ENCODE results near the gene MAN1C1.
"Not testable (repeated sequence)": the region's sequence is repeated elsewhere in the genome, so short reads cannot be mapped to it uniquely, and the experiment has no call there.

MAN1C1 gene

DNA sequence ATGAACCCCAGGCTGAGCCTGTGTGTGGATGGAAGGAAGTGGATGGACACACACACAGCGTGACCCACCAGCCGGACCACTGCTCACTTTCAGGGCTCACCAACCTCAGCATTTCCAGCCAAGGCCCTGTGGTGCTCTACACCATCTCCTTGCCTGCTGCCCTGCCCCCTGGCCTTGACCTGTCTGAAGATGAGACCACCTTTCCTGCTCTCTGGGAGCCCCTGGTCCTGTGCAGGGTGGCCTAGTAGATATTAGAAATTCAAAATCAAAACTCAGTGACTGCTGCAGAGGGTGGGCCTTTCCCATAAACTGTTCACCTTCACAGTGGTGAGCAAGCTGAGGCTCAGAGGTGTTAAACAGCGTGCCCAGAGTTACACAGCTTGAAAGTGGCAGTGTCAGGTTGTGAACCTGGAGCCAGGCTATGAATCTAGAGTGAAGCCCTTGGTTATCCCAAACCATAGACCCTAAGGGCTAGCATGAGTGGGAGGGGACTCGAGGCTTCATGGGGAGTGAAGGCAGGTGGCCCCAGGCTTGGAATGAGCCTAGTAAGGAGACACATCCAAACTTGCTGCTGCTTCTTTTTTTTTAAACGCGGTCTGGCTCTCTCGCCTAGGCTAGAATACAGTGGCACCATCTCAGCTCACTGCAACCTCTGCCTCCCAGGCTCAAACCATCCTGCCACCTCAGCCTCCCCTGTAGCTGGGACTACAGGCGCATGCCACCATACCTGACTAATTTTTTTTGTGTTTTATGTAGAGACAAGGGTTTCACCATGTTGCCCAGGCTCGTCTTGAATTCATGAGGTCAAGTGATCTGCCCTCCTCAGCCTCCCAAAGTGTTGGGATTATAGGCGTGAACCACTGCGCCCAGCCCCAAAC is 41.5 kb downstream of the MAN1C1 start:
- no peak for DNase-seq (ENCODE audit: low read depth in 2 of 2)

DNA sequence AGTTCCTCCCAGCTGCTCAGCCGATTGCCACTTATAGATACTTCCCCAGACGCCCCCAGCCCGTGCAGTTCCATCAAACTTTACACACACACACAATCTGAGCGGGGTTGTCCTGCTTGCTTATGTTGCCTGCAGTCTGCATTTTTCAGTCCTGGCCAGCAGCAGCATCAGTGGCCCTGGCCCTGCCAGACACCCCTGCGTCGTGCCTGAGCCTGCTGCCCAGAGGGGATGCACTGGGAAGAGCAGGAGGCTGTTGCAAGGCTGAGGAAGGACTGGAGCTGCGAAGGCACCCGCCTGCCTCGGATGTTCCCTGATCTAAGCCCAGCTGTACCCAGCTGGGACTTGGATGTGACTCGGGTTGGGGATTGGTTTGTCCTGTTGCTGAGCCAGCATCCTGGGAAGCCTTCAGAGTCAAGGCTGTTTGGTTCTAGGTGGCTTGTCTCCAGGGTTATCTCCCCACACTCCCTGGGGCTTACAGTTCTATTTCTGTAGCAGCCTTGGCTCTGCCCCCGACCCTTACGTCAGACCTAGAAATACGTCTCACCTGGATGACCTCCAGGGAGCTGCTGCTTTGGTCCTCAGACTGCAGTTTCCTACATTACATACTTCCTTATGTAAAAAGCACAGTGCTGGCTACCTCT is 42.3 kb downstream of the MAN1C1 start:
- DNase-seq (ENCODE audit: low read depth in 2 of 2), result no peak

GRCh38 chr1:25661043-25661815 is 44.6 kb downstream of the MAN1C1 start:
- DNase-seq (ENCODE audit: low read depth in 2 of 2), result no peak

GRCh38 chr1:25662061-25662460 is 45.5 kb downstream of the MAN1C1 start:
- DNase-seq (ENCODE audit: low read depth in 2 of 2), result no peak

DNA sequence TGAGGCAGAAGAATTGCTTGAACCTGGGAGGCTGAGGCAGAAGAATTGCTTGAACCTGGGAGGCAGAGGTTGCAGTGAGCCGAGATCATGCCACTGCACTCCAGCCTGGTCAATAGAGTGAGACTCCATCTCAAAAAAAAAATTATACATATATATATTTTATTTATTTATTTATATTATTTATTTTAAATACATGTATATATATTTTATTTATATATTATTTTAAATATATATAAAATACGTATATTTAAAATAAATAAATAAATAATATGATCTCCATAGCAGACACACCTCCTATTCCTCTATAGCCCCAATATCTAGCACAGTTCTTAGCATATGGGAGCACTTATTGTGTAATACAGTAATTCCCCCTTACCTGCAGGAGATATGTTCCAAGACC is 46.4 kb downstream of the MAN1C1 start:
- not testable (repeated sequence) for DNase-seq (ENCODE audit: low read depth in 2 of 2)

GRCh38 chr1:25664357-25665199 is 48.0 kb downstream of the MAN1C1 start:
- no peak for DNase-seq (ENCODE audit: low read depth in 2 of 2)

DNA sequence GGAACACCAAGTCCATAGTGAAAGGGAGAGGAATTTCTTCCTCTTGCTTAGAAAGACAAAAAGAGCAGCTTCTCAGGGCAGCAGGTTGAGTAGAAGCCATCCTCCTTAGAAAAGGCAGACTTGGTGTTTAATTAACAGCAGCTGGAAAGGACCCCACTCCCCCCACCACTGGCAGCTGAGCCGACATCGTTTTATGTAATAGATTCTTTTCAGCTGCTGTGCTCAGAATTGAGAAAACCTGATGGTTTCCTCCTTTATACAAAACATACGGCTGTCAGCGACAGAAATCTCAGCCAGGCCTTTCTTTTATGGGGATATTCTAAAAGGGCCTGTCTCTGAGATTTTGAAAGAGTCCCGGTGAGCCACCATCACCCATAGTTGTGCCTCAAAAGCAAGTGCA is 49.9 kb downstream of the MAN1C1 start:
- DNase-seq (ENCODE audit: low read depth in 2 of 2), result no peak

- DNase-seq (ENCODE audit: low read depth in 2 of 2), result no peak
These were observed 52.5 kb downstream of the MAN1C1 start for GRCh38 chr1:25668931-25669573.

GRCh38 chr1:25669781-25670567 is 53.4 kb downstream of the MAN1C1 start:
- no peak for DNase-seq (ENCODE audit: low read depth in 2 of 2)

- DNase-seq (ENCODE audit: low read depth in 2 of 2), result no peak
These were observed 55.3 kb downstream of the MAN1C1 start for GRCh38 chr1:25671929-25672328.

GRCh38 chr1:25672763-25673409 is 56.3 kb downstream of the MAN1C1 start:
- DNase-seq (ENCODE audit: low read depth in 2 of 2), result no peak

DNA sequence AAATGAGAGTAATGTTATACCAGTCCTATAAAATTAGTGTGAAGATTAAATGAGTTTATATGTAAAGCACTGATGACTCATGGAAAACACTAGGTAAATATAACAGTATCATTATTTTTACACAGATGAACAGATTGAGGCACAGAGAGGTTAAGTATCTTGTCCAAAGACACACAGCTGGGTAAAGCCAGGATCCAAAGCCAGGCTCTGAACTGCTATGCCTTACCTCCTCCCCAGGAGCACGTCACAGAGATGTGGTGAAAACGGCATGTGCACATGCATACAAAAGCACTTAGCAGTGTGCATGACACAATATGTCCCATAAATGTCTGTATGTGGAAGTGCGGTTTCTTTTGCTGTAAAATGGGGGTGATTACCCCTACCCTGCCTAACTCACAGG is 56.9 kb downstream of the MAN1C1 start:
- no peak for DNase-seq (ENCODE audit: low read depth in 2 of 2)

DNA sequence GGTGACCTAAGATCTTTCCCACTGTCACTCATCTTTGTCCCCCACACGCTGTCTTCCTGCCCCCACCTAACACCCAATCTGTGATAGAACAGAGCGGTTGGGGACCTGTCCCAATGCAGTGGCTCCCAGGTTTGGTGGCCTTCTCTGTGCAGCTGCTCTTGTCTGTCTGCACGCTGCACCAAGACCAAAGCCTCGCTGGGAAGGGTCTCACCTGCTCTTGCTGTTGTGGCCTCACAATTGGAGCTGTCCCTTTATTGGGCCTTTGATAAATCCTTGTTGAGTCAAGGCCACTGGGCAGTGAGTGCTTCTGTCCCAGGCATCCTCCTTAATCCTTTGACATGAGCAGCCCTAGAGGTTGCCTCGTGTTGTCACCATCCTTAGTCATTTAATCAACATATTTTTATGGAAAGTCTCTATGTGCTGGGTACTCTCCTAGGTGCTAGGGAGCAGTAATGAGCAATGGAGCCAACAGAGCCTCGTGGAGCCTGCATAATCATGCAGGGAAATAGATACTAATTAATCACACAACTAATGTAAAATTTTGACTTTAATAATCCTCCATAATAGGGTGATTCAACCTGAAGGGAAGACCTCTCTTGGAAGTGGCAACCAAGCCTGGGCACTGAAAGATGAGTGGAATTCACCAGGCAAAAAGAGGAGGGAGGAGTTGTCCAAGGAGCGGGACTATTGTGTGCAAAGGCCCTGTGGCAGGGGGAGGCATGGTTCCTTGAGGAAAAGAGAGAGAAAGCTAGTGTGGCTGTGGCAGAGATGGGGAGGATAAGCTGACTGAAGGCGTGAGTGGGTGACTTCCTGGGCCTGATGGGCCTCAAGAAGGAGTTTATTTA is 57.6 kb downstream of the MAN1C1 start:
- DNase-seq (ENCODE audit: low read depth in 2 of 2), result no peak

DNA sequence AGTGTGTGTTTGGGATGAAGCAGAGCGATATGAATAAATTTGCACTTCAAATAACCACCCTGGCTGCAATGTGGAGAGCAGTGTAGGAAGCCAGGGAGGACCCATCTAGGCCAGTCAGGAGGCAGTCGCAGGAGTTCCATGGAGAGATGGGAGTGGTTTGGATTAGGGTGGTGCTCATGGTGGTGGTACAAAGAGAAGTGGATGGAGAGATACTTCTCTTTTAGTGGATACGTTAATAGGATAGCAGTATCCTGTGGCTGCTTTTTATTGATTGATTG is 58.2 kb downstream of the MAN1C1 start:
- DNase-seq (ENCODE audit: low read depth in 2 of 2), result no peak

DNA sequence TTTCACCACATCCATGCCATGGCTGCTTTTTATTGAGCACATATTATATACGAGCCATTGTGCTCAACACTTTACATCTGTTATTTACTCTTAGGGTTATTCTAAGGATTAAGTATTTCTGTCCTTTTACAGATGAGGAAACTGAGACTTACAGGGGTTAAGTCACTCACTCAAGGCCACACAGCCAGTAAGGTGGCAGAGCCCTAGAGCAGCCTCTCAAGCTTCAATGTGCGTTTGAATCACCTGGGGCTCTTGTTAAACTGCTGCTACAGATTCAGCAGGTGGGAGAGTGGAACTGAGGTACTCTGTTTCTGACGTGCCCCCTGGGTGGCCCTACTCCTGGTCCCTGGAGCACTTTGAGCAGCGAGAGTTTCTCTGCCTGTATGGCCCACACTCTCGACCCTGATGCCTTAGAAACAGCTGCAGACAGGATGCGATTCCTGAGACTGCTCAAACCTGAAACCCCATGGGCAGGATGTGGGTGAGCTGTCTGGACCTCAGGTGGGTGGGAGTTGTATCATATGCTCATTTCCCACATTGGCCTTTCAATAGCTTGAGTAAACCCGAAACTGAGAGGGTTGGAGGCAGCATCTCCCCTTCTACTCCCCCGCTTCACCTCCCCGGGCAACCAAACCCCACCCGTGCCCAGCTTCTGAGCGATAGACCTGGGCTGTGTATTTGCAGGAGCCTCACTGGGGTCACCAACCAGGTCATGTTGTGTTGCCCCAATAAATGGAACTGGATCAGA is 59.3 kb downstream of the MAN1C1 start:
- DNase-seq (ENCODE audit: low read depth in 2 of 2), result peak; percentile 31 to 53

DNA sequence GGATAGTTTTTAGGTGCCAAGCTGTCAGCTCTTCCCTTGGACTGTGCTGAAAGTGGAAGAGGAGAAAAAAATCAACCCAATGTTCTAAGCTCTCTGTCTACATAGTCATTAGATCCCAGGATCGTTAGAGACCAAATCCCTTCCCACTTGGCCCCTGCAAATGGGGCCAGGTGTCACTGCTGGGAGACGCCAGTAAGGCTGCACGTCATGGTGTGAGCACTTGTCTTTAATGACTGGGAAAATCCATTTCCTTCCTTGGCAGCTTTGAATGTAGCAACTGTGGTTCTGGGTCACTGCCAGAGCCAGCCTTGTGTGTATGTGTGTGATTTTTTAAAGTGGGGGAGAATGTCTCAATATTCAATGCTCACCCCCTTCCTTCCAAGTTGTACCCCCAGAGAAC is 59.9 kb downstream of the MAN1C1 start:
- DNase-seq (ENCODE audit: low read depth in 2 of 2), result no peak

DNA sequence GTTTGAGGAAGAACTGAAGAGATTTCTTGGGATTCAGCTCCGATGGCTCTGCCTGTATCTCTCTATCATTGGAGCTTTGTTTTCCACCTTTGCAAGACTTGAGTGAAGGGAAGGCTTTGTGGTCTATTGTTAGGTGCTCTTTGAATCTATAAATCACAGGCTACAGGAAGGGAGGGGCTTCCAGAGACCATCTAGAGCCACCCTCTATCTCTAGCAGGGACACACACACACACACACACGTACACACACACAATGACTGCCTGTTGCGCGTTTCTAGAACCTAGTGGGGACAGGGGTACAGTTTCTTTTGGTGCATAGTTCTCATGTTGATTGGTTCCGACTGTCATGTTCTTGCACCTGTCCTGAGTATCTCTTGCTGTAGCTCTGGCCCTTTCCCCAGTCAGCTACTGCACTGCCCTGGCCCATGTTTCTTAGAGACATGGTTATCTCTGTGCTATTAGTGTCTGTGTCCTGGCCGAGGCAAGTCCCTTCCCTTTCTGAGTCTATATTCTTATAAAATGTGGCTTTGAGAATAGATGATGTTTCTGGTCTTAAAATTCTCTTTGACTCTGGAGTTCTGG is 60.7 kb downstream of the MAN1C1 start:
- DNase-seq (ENCODE audit: low read depth in 2 of 2), result no peak

- DNase-seq (ENCODE audit: low read depth in 2 of 2), result no peak
These were observed 62.6 kb downstream of the MAN1C1 start for GRCh38 chr1:25679171-25679570.

All from stimulated activated CD4-positive, alpha-beta T cell treated with anti-CD3 and anti-CD28 coated beads, Interleukin-1b, Interleukin-23, amount 100 ng/mL, for 4 hours (primary cell).